ENCODE results near the gene FREM2. TPM values are rescaled to one million over a fixed set of nuclear protein-coding genes. Genes with fewer than 3 reads are reported as not detected.

The FREM2 gene
- total and polyA plus RNA-seq, 2 donors (not counting 3 experiments of a cell fraction or from before 2014, with no cell fraction given): under 0.01 TPM; not detected in 1

- Histone ChIP-seq H2AFZ (ENCODE audit: low read depth, low read length) (no peak overlapping the region), H3K4me3 (replicated peaks in 1 of 3; ENCODE audit: insufficient read depth in 1 of 3, low read depth in 1 of 3, low read length in 3 of 3) (no peak overlapping the region), H3K4me2 (ENCODE audit: insufficient read depth, low read length) (no peak overlapping the region), H3K9me3 (replicated peaks; ENCODE audit: control insufficient read depth, insufficient read depth, low read length) (no peaks in the 10 kb centered on the region), H3K27me3 (ENCODE audit: control insufficient read depth in 2 of 2, insufficient read depth in 2 of 2, low read length in 2 of 2) (peaks cover 1 to 4% of the 10 kb centered on the region in 2 experiments), H3K9me1 (replicated peaks; ENCODE audit: control insufficient read depth, extremely low read depth, insufficient read depth, low read length) (no peaks in the 10 kb centered on the region), H3K79me2 (ENCODE audit: control insufficient read depth, insufficient read depth, low read length) (no peaks in the 10 kb centered on the region), H4K20me1 (replicated peaks; ENCODE audit: control insufficient read depth, extremely low read depth, insufficient read depth, low read length) (no peaks in the 10 kb centered on the region), H3K27ac (ENCODE audit: insufficient read depth, low read depth, low read length) (no peak overlapping the region), H3K4me1 (ENCODE audit: control insufficient read depth, extremely low read depth, insufficient read depth, low read length) (no peaks in the 10 kb centered on the region), H3K36me3 (ENCODE audit: control insufficient read depth in 2 of 2, extremely low read depth in 1 of 2, insufficient read depth in 2 of 2, low read length in 2 of 2) (no peaks in the 10 kb centered on the region), H3K9ac (replicated peaks; ENCODE audit: extremely low read depth, insufficient read depth, low read length) (no peak overlapping the region)
- POLR2A ChIA-PET: interaction anchor here (0.6 kb wide), 1 partner anchor 1699 kb away, joined by 3 read pairs; no protein-coding TSS in a partner anchor
- dilution Hi-C loops (cut with MboI; ENCODE audit: extremely low pct_ligation_motif_present, low sequenced_read_pairs) (no loop called here), intact Hi-C loops (cut with micrococcal nuclease) (loop anchor here (1.0 to 5.0 kb wide), 2 partner anchors 152 to 1121 kb away; no protein-coding TSS in a partner anchor)
- TF ChIP-seq MAX (IDR thresholded peaks at IDR 0.05; ENCODE audit: insufficient read depth, insufficient read length) (no peak), GATA2 (IDR thresholded peaks at IDR 0.05; ENCODE audit: insufficient read depth, insufficient read length, low read depth, low read length) (no peak), POLR2AphosphoS5 (IDR thresholded peaks at IDR 0.05; ENCODE audit: insufficient read depth, low read depth, low read length) (no peak), CTCF (IDR thresholded peaks at IDR 0.05; ENCODE audit: extremely low read depth in 1 of 2, insufficient read depth in 1 of 2, low read depth in 1 of 2, low read length in 2 of 2) (peak; percentile 20 to 37)
- FAIRE-seq: peak; percentile 50
- BruUV-seq (replicated peaks): no TSS peak
- DNase-seq (ENCODE audit: low read depth, low spot score): peak; percentile 22
- CTCF ChIA-PET: interaction anchor here (0.9 to 1.7 kb wide), 7 partner anchors 10 to 1123 kb away, joined by 3 to 7 read pairs (median 5); no protein-coding TSS in a partner anchor
Observed at GRCh38 chr13:38763446-38764381, 76.8 kb downstream of the FREM2 start.

Data from endothelial cell of umbilical vein (primary cell).